Stomach (tissue), 9 donors: Measurements from ENCODE around the gene PATZ1. TPM values are rescaled to one million over a fixed set of nuclear protein-coding genes. Genes with fewer than 3 reads are reported as not detected.

Source experiments
- DNase-seq, 2 donors: peaks; one replicate each; pipeline versions ENCODE4 v3.0.0 to v3.0.0-alpha.2; 2013 to 2019
- H3K27ac ChIP-seq, 5 donors: fragments of 200-600 bp in 4 of 5; sonication (generic) in 4 of 5; one replicate each; pipeline ENCODE4 v1.5.1; 2013 to 2019; ENCODE audit warnings: mild to moderate bottlenecking in 1 of 5, moderate library complexity in 1 of 5
- H3K27me3 ChIP-seq, 3 donors: fragments of 200-600 bp; sonication (generic); one replicate each; pipeline ENCODE4 v1.5.1; 2017 to 2019; ENCODE audit warnings: mixed run types in 1 of 3
- H3K36me3 ChIP-seq, 4 donors: fragments of 200-600 bp; sonication (generic); 1 replicate in 3 of 4; 2 replicates in 1 of 4; pipeline ENCODE4 v1.5.1; 2016 to 2019
- H3K4me1 ChIP-seq, 4 donors: fragments of 200-600 bp; sonication (generic); one replicate each; pipeline ENCODE4 v1.5.1; 2016 to 2019
- H3K4me3 ChIP-seq, 4 donors: fragments of 200-600 bp; sonication (generic) in 3 of 4; one replicate each; pipeline ENCODE4 v1.5.1; 2016 to 2019; ENCODE audit warnings: mild to moderate bottlenecking in 1 of 4
- H3K9me3 ChIP-seq, 4 donors: fragments of 200-600 bp; sonication (generic); one replicate each; pipeline ENCODE4 v1.5.1; 2016 to 2019
- EP300 ChIP-seq: sonication (generic); formaldehyde crosslinking; IDR thresholded peaks from one replicate; pipeline ENCODE4 v1.6.1; 2017; ENCODE audit warnings: antibody characterized with exemption
- POLR2A ChIP-seq, 4 donors: fragments of 450-650 bp; IDR thresholded peaks; one replicate each; pipeline ENCODE4 v1.6.1; 2016; ENCODE audit warnings: antibody characterized with exemption in 4 of 4, control low read depth in 2 of 4, mild to moderate bottlenecking in 1 of 4, moderate library complexity in 1 of 4
- POLR2AphosphoS5 ChIP-seq, 3 donors: sonication (generic); formaldehyde crosslinking; IDR thresholded peaks; one replicate each; pipeline ENCODE4 v1.6.1; 2016; ENCODE audit warnings: antibody characterized with exemption in 3 of 3
- WGBS, 5 donors: extraction: QIAGEN DNeasy Blood & Tissue Kit in 3 of 5; methylation state at CpG; one replicate each; pipeline versions ENCODE4 v1.1.5 to v1.1.7; 2013 to 2018; 5-methylcytosine and 5-hydroxymethylcytosine counted together
- intact Hi-C: fragments of 100-400 bp; cut with DNase I; formaldehyde crosslinking; loops from one replicate; pipeline ENCODE4 v1.15.1; 2023; ENCODE audit warnings: low total_unique reads
- polyA plus RNA-seq, 3 donors: library from polyadenylated mRNA; stranded (reverse); fragments of 200-250 nt; gene quantifications; one replicate each; pipeline ENCODE4 v1.2.3, GENCODE V29; 2013
- total RNA-seq, 5 donors: library from RNA; depleted of rRNA; stranded (reverse); fragments of >200 nt; gene quantifications; one replicate each; pipeline versions ENCODE4 v1.1.0 to v1.2.3, GENCODE V29; 2014 to 2016
- TF ChIP-seq, protein P1 (sequence below), 7 experiments: fragments of 450-650 bp in 4 of 7; fragments of 200-600 bp in 3 of 7; sonication (generic) in 3 of 7; IDR thresholded peaks; one replicate each; pipeline ENCODE4 v1.5.1; 2016 to 2019; ENCODE audit warnings: antibody characterized with exemption in 7 of 7, control low read depth in 2 of 7, mild to moderate bottlenecking in 1 of 7
- donor health status: healthy with polysubstance abuse.
- donor health status: Bipolar disorder and iron deficiency.
- donor health status: healthy.

The PATZ1 gene
- total and polyA plus RNA-seq, 8 donors, result 4.9 to 21.1 (median 14.0) TPM

DNA sequence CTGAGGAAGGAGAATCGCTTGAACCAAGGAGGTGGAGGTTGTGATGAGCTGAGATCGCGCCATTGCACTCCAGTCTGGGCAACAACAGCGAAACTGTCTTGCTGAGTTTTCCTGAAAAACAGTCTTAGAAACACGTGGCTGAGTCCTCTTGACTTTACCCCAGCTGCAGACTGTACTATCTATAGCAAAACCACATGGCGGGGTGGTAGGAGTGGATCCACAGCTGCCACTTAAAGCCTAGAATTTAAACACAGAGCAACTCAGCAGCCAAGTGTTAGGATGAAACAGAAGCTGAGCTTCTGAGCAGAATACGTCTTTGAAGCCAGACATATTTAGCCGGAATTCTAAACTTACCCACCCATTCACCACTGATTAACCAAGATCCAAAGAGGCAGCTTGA lies 14.1 kb downstream of the PATZ1 start:
- peaks cover 50 to 99% (median 93%) of the 10 kb centered on the region in 4 donors for H3K36me3 ChIP-seq
- peaks cover 9 to 32% (median 22%) of the 10 kb centered on the region in 4 donors for H3K4me1 ChIP-seq
- H3K27ac ChIP-seq, result no peak overlapping the region
- DNase-seq, result no peak
- no peaks in the 10 kb centered on the region for H3K9me3 ChIP-seq
- intact Hi-C loops, result no loop called here
- no peaks in the 10 kb centered on the region for H3K27me3 ChIP-seq
- H3K4me3 ChIP-seq, result no peak overlapping the region
- WGBS, 5 donors, result 86 to 94% (median 93%) methylated on average over 8 of the region's 8 CpGs
- TF ChIP-seq, protein P1, sequence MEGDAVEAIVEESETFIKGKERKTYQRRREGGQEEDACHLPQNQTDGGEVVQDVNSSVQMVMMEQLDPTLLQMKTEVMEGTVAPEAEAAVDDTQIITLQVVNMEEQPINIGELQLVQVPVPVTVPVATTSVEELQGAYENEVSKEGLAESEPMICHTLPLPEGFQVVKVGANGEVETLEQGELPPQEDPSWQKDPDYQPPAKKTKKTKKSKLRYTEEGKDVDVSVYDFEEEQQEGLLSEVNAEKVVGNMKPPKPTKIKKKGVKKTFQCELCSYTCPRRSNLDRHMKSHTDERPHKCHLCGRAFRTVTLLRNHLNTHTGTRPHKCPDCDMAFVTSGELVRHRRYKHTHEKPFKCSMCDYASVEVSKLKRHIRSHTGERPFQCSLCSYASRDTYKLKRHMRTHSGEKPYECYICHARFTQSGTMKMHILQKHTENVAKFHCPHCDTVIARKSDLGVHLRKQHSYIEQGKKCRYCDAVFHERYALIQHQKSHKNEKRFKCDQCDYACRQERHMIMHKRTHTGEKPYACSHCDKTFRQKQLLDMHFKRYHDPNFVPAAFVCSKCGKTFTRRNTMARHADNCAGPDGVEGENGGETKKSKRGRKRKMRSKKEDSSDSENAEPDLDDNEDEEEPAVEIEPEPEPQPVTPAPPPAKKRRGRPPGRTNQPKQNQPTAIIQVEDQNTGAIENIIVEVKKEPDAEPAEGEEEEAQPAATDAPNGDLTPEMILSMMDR (IDR thresholded peaks at IDR 0.05), result no peak
- TF ChIP-seq POLR2AphosphoS5 (IDR thresholded peaks at IDR 0.05) (no peak), EP300 (no peak)

- TF ChIP-seq EP300, result no peak
- intact Hi-C loops, result no loop called here
- peaks cover 52 to 100% (median 98%) of the 10 kb centered on the region in 4 donors for H3K36me3 ChIP-seq
- H3K4me1 ChIP-seq, result peaks cover 9 to 20% (median 17%) of the 10 kb centered on the region in 4 donors
- H3K4me3 ChIP-seq, result no peak overlapping the region
- WGBS, 5 donors, result 76 to 88% (median 84%) methylated on average over 8 to 9 of the region's 9 CpGs
- no peaks in the 10 kb centered on the region for H3K9me3 ChIP-seq
- H3K27ac ChIP-seq, result no peak overlapping the region
- DNase-seq, result no peak
- no peaks in the 10 kb centered on the region for H3K27me3 ChIP-seq
Measured at GRCh38 chr22:31329453-31330215, 16.5 kb downstream of the PATZ1 start.

GRCh38 chr22:31329029-31329428 lies 17.1 kb downstream of the PATZ1 start:
- DNase-seq, result no peak
- H3K9me3 ChIP-seq, result no peaks in the 10 kb centered on the region
- intact Hi-C loops, result no loop called here
- H3K4me3 ChIP-seq, result no peak overlapping the region
- no peaks in the 10 kb centered on the region for H3K27me3 ChIP-seq
- peaks cover 5 to 14% (median 11%) of the 10 kb centered on the region in 4 donors for H3K4me1 ChIP-seq
- no peak overlapping the region for H3K27ac ChIP-seq
- TF ChIP-seq POLR2AphosphoS5 (IDR thresholded peaks at IDR 0.05) (no peak), POLR2A (IDR thresholded peaks at IDR 0.05) (no peak)
- WGBS, 5 donors, result 80 to 90% (median 81%) methylated on average over 4 of the region's 4 CpGs
- peaks cover 47 to 99% (median 97%) of the 10 kb centered on the region in 4 donors for H3K36me3 ChIP-seq

DNA sequence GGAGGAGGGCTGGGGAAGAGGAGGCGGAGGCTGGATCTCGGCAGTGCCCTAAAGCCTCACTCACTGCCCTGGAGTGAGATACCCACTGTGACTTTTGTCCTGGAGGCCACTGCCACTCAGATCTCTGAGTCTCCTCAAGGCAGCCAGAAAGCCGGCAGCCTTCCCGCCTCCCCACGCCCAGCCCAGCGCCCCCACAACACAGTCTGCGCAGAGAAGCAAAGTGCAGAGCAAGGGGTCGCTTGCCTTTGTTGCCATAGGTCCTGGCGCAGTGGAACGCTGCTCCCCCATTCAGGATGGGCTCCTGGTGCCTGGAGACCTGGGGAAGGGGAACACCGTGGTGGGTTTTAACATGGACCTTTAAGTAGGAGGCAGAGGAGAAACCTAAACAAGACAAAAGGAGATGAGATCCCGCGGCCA lies 17.6 kb downstream of the PATZ1 start:
- TF ChIP-seq, protein P1 (IDR thresholded peaks at IDR 0.05), result no peak
- TF ChIP-seq POLR2AphosphoS5 (IDR thresholded peaks at IDR 0.05), result no peak
- TF ChIP-seq POLR2A (IDR thresholded peaks at IDR 0.05), result no peak
- no peak for TF ChIP-seq EP300
- DNase-seq, result no peak
- no peaks in the 10 kb centered on the region for H3K27me3 ChIP-seq
- H3K9me3 ChIP-seq, result no peaks in the 10 kb centered on the region
- H3K36me3 ChIP-seq, result peaks cover 47 to 94% (median 93%) of the 10 kb centered on the region in 4 donors
- intact Hi-C loops, result no loop called here
- H3K4me1 ChIP-seq, result peaks cover under 1 to 9% (median 7%) of the 10 kb centered on the region in 4 donors
- WGBS, 5 donors, result 91 to 98% (median 92%) methylated on average over 7 to 13 of the region's 13 CpGs
- no peak overlapping the region for H3K27ac ChIP-seq
- no peak overlapping the region for H3K4me3 ChIP-seq

GRCh38 chr22:31327806-31328543 lies 18.2 kb downstream of the PATZ1 start:
- Histone ChIP-seq H3K27ac (no peak overlapping the region), H3K36me3 (peaks cover 47 to 88% (median 88%) of the 10 kb centered on the region in 4 donors), H3K9me3 (no peaks in the 10 kb centered on the region), H3K4me3 (no peak overlapping the region), H3K4me1 (peaks cover 0 to 4% (median 2%) of the 10 kb centered on the region in 4 donors), H3K27me3 (no peaks in the 10 kb centered on the region)
- intact Hi-C loops, result no loop called here
- TF ChIP-seq EP300 (no peak), POLR2AphosphoS5 (IDR thresholded peaks at IDR 0.05) (no peak), POLR2A (IDR thresholded peaks at IDR 0.05) (no peak)
- TF ChIP-seq, protein P1 (IDR thresholded peaks at IDR 0.05), result no peak
- no peak for DNase-seq
- 78 to 90% (median 84%) methylated on average over 8 to 9 of the region's 9 CpGs for WGBS, 5 donors
